ENCODE measurements around the gene KCNH8.

- TF ChIP-seq EZH2 (IDR thresholded peaks at IDR 0.05) (no peak), POLR2AphosphoS5 (IDR thresholded peaks at IDR 0.05; ENCODE audit: borderline replicate concordance, low read depth, low read length) (no peak), FOXP2 (optimal IDR thresholded peaks at IDR 0.05; ENCODE audit: control extremely low read depth, extremely low read length, insufficient read depth) (no peak)
Measured at GRCh38 chr3:19293295-19293694, 145.0 kb downstream of the KCNH8 start.
